Right ventricle myocardium inferior (tissue), 1 donor: ENCODE data around the gene SSX2IP. TPM values are rescaled to one million over a fixed set of nuclear protein-coding genes. Genes with fewer than 3 reads are reported as not detected.
"Not testable (repeated sequence)": the region's sequence is repeated elsewhere in the genome, so short reads cannot be mapped to it uniquely, and the experiment has no call there.

Experiments used
- ATAC-seq: fragments of 200-7000 bp; cut with Tn5 transposase; one replicate; pipeline ENCODE4 v1.9.1; 2020; ENCODE audit warnings: mild to moderate bottlenecking, moderate library complexity
- DNase-seq: peaks from one replicate; pipeline ENCODE4 v3.0.0; 2021; ENCODE audit errors: missing footprints
- intact Hi-C: fragments of 100-400 bp; cut with DNase I; formaldehyde crosslinking; loops from one replicate; pipeline ENCODE4 v1.11.0; 2022
- total RNA-seq: library from RNA; stranded (reverse); fragmentation: NEBNext Ultra II Directional; extraction: Animal tissue kit (Norgen Biotek cat#: 25700); gene quantifications from one replicate; pipeline ENCODE4 v1.2.1, GENCODE V29; 2021
- donor health status: DM: no; HTN: yes; CAD: no; lungs with severe emphysema.

Gene SSX2IP
- total RNA-seq, 1 donor from 2014 or later, result 12.9 TPM

DNA sequence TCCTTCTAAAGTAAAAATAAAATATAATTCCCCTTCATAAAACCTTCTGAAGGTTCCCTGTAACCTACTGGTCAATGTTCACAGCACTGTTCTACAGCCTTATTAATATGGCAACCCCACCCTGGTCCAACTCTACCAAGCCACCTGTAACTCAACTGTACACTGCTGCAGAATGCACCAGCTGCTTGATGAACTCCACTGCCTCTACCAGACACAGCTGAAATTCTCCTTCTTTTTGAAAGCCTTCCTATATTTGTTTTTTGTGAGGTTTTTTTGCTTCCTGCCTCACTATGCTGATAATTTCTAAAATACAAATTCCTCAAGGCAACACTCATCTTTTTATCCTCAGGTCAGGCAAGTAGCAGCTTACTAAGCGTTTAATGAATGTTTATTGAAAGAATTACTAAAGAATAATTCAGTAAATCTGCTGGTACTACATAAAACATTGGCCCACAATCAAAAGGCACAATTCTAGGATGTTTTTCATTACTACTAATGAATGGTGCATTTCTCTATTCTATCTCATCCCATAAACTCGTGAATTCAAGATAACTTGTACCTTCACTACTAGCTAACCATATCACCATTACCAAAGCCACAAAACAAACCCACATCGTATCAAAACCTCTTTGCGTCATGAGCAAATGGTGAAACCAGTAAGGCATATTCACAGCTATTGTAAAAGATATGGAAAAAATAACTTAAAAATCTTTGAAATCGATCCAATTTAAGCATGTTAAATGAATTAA lies 2.4 kb downstream of the SSX2IP start:
- DNase-seq (no peak), ATAC-seq (no peak)
- intact Hi-C loops, result no loop called here

DNA sequence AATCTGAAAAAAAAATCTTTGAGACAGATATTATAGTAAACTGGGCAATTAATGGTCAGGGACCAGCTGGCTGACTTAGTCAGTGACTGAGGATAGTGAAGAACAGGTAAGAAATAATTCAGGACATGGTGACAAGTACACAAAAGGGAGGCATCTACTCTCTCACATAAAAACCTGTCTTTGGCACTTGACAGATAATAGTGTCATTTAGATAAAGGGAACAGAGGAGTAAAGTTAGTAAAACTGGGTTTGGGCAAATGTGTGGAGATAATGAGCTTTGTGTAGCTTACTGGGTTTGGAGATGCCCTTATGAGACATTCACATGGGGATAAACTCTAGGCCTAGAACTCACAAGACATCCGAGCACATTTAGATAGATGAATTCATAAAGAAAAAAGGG lies 4.0 kb downstream of the SSX2IP start:
- intact Hi-C loops, result no loop called here
- ATAC-seq, result no peak
- DNase-seq, result no peak

DNA sequence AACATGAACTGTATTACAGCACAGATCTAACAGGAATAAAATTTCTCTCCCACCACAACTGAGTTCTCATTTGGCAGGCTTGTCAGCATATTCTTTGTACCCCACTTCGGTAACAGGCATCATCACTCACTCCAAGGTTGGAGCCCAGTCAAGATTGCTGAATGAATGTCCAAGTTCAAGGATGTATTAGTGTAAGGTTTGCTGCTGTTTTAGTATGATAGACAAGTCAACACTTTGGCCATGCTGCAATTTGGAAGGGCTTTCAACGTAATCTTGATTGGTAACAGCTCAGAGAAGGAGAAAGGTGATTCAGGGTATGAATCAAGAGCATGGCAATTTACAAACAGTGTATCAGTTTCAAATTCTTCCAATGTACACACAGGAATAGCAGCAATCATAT lies 6.8 kb downstream of the SSX2IP start:
- intact Hi-C loops, result no loop called here
- no peak for DNase-seq
- no peak for ATAC-seq

DNA sequence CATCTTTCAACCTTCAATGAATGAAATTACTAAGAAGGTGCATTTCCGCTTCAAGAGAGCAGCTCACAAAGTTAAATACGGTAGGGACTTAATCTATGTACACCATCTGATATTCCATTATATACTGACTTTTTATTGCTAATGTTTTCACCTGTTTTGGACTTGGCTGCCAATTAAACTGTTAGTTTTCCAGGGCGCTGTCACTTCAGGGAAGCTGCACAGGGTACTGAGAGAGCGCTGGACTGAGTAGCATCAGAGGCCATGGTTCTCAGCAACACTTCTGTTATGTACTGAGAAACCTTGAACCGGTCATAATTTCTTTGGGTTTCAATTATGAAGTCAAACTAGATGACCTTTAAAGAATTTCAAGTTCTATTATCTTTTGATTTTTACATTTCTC lies 8.2 kb downstream of the SSX2IP start:
- intact Hi-C loops, result no loop called here
- DNase-seq (no peak), ATAC-seq (no peak)

DNA sequence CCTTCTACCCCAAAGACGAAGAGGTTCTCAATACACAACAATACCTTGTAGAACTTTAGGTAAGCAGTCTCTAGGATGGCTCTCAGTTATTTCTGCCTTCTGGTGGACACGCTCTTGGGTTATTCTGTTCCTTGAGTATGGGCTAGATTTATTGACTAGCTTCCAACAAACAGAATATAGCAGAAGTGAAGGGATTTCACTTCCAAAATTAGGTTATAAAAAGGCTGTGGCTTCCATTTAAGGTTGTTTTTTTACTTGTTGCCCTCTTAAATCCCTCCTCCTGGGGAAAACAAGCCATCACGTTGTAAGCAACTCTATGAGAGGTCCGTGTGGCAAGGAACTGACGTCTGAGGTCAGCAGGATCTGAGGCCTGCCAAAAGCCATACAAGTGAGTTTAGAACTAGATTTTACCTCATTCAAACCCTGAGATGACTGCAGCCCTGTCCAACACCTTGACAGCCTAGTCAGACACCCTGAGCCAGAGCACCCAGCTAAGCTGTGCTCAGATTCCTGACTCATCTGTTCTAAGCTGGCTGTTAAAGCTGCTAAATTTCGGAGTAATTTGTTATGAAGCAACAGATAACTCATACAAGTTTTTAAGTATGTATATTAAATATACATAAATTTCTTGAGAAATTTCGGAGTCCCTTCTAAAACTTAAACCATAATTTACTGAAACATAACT lies 12.7 kb downstream of the SSX2IP start:
- DNase-seq (no peak), ATAC-seq (no peak)
- intact Hi-C loops, result no loop called here

DNA sequence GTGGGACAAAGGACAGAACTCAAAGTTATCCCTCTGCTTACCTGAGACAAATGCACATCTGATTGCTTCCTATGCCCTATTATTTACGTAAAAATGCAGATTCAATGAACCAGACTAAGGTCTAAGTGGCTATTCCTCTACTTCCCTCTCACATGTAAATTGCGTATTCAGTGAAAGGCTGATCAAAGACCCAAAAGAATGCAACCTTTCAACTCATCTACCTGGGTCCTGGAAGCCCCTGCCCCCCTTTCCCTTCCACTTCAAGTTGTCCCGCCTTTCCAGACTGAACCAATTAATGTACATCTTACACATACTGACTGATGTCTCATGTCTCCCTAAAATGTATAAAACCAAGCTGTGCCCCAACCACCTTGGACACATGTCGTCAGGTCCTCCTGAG lies 14.6 kb downstream of the SSX2IP start:
- no peak for ATAC-seq
- DNase-seq, result no peak
- intact Hi-C loops, result no loop called here

DNA sequence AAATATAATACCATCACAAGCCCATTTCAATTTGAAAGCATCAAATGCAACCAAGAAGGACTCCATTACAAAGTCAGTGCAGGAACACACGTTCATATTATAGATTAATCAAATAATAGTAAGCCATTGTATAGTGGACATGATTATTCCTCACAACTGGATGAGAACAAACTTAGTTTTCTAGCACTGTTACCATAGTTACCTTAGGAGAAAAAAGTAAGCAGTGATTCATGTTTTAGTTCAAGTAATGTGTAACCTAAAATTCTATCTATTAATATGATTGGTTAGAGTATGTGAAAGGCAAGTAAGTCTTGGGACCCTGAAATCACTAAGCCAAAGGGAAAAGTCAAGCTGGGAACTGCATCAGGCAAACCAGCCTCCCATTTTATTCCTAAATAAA lies 15.2 kb downstream of the SSX2IP start:
- DNase-seq, result no peak
- intact Hi-C loops, result no loop called here
- ATAC-seq, result no peak

DNA sequence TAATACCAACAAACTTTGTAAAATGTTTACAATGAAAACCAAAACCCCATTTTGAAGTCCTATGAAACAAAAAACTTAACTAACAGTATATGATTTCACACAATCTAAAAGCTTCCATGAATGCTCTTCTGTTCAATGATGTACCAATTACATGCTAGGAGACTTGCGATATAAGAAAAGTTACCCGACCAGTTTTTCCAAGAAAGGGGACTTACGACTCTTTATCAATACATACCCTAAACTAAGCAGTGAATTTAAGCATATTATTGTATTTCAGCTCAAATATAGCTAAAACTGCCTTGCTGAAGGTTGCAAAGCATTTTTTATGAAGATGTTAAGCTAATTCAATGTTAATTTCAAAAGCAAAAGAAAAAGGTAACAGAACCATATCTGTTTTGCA lies 15.6 kb downstream of the SSX2IP start:
- intact Hi-C loops, result no loop called here
- DNase-seq (no peak), ATAC-seq (no peak)

DNA sequence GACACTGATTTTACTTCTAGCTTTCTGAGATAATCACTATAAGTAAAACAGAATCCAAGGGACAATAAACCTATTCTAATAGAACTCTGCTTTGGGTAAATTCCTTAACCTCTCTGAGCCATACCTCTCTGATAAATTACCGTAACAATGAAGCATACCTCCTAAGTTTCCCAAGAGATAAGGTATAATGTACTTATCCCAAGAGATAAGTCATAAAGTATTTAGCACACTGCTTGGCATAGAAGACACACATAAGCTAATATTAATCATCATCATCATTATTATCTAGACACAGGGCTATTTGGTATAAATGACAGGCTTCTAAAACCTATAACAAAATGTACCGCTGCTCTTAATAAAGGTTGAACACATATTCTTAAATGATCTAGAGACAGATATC lies 16.2 kb downstream of the SSX2IP start:
- DNase-seq (no peak), ATAC-seq (no peak)
- intact Hi-C loops, result no loop called here

DNA sequence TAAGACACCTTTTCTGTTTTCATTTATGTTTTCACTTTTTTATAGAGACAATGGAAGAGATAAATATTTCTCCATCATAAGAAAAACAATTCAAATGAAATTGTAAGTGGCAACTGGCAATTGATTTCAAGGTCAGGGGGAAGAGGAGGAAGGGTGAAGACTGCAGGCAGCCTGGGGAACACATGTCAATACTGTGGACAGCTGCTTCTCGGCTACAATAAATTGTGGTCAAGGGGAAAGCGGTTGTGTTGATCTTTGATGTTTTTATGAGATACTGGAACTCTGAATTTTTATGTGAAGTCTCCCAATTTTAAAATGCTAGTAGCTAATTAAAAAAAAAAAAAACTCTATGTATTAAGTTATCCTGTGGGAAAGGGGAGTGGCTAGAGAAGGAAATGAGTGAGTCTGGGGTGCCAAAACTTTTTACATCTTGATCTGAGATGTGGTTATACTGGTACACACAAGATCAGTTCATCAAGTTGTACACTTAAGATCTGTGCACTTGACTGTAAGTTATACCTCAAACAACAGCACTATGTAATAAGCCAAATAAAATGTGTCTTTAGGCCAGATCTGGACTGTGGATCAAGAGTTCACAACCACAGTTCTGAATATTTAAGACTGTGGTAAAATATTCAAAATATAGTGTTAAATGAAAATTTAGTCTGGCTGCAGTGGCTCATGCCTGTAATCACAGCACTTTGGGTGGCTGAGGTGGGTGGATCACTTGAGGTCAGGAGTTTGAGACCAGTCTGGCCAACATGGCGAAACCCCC lies 18.0 kb downstream of the SSX2IP start:
- intact Hi-C loops, result no loop called here
- DNase-seq (no peak), ATAC-seq (no peak)

DNA sequence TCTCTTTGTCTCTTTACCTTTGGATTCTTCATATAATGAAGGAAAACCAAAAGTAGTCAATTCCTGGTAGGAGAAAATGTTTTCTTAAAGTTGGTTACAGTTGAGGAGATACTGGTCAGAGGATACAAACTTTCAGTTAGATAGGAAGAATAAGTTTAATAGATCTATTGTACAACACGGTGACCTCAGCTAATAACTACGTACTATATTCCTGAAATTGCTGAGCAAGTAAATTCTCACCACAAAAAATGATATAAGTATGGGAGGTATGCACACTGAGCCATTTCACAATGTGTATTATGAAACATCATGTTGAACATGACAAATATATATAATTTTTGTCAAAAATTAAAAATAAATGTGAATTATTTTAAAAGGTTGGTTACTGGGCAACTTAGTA lies 20.4 kb downstream of the SSX2IP start:
- ATAC-seq, result no peak
- intact Hi-C loops, result no loop called here
- DNase-seq, result no peak

DNA sequence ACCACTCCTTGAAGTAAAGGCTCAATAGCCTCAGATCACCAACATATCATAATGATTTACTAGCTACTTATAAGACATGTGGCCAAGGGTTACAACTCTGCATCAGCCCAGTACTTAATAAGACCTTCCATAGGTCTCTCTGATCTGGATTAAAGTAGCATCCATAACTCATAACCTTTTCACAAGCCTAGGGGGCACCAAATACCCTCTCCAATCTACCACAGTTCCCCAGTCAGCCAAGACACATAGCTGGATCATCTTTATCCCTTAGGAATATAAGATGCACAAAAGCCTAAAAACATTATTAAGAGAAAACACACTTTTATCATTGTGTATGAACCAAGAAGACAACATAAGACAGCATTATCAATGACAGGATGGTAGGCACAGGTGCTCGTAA lies 22.1 kb downstream of the SSX2IP start:
- no peak for DNase-seq
- no peak for ATAC-seq
- intact Hi-C loops, result no loop called here

DNA sequence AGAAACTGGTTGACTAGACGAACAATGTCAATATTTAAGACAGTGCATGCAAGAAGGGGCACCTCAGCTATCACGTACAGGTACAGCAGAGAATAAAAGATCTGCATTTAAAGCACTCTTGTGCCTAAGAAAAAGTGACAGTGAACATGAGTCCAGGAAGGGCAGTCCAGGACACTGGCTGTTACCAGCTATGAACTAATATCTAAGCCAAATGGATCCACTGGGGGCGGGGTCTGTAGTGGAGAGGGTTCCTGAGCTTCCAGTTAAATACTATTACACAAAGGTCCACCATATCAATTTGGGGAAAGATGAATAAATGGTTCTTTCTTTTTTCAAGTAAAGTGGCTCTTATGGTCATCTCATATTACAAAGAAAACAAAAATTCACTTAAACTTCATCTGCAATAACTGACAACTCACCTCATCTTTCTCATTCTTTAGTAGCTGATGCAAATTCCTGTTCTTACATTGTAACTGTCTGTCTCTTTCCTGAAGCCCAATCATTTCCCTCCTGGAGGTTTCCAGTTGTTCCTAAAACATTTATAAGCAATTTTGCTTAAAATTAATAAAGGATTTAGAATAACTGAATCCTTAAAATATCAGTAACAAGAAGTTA lies 24.5 kb downstream of the SSX2IP start:
- DNase-seq (no peak), ATAC-seq (no peak)
- intact Hi-C loops, result no loop called here

DNA sequence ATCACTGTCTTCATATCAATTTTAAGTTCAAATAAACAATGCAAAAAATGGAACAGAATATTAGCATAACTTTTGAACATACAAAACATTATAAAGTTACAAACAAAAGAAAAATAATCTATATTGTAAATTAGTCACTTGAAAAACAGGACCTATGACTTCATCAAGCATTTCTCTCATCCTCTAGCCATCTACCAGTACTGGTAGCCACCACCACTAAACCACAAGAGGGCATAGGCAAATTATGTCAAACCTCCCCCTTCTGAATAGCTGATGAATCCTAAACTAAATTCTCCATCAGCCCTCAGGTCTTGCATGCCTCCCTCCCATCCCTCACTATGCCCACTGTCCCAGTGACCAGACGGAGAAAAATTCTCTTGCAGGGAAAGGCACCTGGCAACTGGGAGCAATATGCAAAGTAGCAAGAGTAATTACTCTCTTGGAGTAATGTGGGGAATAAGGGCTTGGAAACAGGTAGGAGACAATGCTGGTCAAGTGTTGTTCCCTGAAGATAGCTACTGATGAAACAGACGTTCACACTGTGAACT lies 37.1 kb downstream of the SSX2IP start:
- no peak for DNase-seq
- intact Hi-C loops, result no loop called here
- ATAC-seq, result no peak

DNA sequence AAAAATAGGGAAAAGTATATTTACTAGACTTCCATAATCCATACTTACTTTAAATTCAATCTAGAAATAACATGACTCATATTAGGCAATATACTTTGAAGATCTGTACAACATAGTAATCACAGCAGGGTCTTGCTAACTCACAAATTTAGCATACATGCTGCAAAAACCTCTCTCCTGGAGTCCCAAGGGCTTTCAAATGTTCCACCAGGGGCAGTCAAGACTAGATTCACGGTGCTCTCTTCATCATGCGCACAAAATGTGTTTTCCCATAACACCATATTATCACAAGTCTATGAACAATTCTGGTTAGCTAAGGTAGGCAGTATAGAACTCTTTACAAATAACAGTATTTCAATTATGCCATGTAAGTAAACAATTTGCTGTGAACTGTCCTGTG lies 45.8 kb downstream of the SSX2IP start:
- DNase-seq, result no peak
- intact Hi-C loops, result no loop called here
- ATAC-seq, result no peak

DNA sequence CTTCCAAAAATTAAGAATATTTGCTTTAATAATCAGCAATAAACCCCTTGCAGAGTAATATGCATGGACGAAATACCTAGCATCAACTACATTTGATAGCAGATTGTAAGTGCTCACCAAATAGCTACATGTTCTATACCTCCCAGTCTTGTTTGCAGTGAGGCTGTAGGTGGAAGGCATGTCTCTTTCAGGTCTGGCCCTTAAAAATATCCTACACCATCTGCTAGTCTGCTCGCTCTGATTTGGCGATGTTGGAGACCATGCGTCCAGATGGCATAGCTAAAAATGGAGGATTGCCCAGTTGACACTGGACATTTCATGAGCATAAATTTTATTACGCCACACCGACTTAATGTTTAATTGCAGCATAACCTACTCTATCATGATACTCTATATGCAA lies 47.1 kb downstream of the SSX2IP start:
- DNase-seq, result no peak
- no peak for ATAC-seq
- intact Hi-C loops, result no loop called here

DNA sequence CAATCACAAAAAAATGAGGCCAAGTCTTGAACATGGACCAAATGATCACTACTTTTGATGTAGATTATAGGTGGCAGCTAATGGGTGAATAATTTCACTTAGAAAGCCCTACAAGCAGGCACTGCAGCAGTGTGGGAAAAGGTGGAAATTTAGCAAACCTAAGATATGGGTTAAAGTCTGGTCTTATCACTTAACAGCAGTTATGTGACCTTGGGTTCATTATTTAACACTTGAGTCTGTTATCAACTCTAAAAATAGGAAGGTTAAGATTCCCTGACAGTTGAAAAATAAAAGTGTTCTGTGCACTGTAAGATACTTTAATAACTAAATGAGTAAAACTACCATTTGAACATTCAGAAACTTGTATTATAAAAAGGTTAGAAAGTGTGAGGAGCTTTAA lies 47.5 kb downstream of the SSX2IP start:
- ATAC-seq (no peak), DNase-seq (no peak)
- intact Hi-C loops, result no loop called here

DNA sequence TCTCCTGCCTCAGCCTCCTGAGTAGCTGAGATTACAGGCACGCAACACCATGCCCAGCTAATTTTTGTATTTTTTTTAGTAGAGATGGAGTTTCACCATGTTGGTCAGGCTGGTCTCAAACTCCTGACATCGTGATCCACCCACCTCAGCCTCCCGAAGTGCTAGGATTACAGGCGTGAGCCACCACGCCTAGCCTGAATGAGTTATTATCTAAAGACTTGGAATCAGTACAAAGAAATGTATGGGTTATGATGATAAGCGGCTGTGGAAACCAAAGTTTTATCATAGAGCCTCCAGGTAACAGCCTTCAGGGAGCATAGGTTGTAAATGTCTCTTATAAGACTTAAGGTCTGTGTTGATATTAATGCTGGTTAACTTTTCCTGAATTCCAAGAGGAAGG lies 50.5 kb downstream of the SSX2IP start:
- intact Hi-C loops, ATAC-seq: not testable (repeated sequence)

DNA sequence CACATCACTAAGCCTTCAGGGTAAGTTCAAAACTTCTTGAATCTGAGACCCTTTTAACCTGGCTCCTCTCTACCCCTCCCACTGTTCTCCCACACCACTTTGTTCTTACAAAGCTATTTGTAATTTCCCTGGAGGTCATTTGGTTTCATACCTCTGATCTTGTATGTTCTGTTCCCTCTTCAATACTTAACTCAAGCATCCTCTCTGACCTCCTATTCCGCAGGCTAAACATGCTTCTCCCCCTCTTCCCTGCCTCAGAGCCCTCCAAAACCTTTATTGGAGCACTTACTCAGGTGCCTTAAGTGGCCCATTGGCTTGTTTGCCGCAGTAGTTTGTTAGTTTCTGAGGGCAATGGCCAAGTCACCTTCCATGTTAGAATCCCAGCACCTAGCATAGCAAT lies 54.8 kb downstream of the SSX2IP start:
- intact Hi-C loops, result no loop called here
- no peak for ATAC-seq
- no peak for DNase-seq

More for the DNA sequence above, 50.5 kb downstream of the SSX2IP start:
- DNase-seq, result not testable (repeated sequence)
